GM18951 (cell line): ENCODE results near the gene OLAH.

Experiments used
- POLR2A ChIP-seq: IDR thresholded peaks from 4 replicates; pipeline ENCODE4 v1.6.1; 2011; ENCODE audit warnings: mild to moderate bottlenecking; ENCODE audit not compliant: insufficient read length, insufficient read depth; ENCODE audit errors: extremely low read depth
- in situ Hi-C: fragments of 300-500 bp; cut with MboI; formaldehyde crosslinking; loops from one replicate; pipeline ENCODE4 v1.12.0; 2022; ENCODE audit warnings: low sequenced_read_pairs, mixed read lengths, inconsistent platforms; ENCODE audit not compliant: unreplicated experiment

Gene OLAH

DNA sequence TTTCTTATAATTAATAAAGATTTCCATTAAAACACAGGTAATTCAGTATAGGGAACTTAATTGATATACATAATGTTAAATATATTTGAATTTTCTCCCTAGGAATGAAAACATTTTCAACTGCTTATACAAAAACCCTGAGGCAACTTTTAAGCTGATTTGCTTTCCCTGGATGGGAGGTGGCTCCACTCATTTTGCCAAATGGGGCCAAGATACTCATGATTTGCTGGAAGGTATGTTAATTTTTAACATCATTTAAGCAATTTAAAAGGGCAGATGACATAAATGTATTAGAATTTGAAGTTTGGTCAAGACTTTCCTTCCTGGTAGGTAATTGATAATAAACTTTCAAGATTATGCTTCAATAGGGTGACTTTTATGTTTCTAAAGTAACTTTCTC lies 5.8 kb downstream of the OLAH start:
- in situ Hi-C loops, result no loop called here
- no peak for TF ChIP-seq POLR2A

DNA sequence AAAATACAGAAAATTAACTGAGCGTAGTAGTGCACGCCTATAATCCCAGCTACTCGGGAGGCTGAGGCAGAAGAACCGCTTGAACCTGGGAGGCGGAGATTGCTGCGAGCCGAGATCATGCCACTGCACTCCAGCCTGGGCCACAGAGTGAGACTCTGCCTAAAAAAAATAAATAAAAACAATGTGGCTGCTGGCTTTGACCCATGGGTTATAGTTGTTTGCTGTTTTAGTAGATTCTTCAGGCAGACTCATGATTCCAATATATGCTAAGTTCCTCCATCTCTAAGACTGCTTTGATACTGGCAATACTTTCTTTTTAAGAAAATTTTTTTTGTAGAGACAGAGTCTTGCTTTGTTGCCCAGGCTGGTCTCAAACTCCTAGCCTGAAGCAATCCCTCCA lies 8.4 kb downstream of the OLAH start:
- in situ Hi-C loops, result no loop called here

DNA sequence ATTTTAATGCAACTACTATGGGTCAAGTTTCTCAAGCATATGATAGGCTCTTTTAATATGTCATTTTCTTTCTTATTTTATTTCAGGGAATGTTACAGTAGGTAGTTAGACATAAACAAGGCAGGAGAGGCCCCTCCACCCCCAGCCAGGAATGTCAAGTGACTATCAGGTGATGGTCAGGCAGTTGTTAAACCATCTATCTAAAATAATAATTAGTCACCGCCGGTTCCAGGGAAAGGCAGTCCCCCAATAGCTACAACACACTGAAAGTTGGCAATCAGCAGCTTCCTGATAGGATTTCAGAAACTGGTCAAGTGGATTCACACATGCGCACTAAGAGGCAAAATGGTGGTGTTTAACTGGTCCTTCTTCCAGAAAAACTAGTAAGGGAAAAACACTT lies 9.3 kb downstream of the OLAH start:
- TF ChIP-seq POLR2A, result no peak
- in situ Hi-C loops, result no loop called here

More for the DNA sequence above, 8.4 kb downstream of the OLAH start:
- no peak for TF ChIP-seq POLR2A

DNA sequence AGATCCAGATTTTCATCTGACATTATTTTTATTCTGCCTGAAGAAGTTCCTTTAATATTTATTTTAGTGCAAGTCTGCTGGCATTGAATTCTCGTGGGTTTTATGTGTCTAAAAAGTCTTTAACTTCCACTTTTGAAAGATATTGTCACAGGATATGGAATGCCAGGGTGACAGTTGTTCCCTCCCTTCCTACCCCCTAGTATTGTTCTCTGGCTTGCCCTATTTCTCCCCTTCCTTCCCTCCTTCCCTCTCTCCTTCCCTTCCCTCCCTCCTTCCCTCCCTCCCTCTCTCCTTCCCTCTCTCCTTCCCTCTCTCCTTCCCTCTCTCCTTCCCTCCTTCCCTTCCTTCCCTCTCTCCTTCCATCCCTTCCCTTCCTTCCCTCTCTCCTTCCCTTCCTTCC lies 14.9 kb downstream of the OLAH start:
- TF ChIP-seq POLR2A, result no peak

DNA sequence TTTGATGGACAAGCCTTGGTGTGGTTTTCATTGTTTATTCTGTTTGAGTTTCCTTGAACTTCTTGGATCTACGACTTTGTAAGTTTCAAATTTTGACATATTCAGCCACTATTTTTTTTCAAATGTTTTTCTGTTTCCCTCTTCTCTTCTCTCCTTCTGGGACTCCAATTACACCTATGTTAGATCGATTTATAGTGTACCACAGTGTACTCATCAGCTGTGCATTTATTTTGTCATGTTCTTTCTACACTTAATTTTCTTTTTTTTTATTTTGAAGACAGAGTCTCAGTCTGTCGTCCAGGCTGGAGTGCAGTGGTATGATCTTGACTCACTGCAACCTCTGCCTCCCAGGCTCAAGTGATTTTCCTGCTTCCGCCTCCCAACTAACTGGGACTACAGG lies 16.2 kb downstream of the OLAH start:
- in situ Hi-C loops, result no loop called here
- TF ChIP-seq POLR2A, result no peak

More for the DNA sequence above, 14.9 kb downstream of the OLAH start:
- in situ Hi-C loops, result no loop called here

DNA sequence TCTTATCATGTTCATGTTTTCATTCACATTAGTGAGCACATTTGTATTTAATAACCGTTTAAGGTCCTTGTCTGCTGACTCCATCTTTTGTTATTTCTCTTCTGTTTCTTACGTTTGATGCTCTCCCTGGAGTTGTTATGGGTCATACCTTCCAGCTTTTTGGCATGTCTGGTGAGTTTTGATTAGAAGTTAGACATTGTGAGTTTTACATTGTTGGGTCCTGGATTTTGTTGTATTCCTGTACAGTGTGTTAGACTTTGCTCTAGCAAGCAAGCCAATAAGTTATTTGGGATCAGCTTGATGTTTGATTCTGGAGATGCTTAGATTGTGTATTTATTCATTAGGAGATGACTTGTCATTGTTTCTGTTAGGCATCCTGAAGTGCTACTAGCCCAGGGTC lies 16.9 kb downstream of the OLAH start:
- TF ChIP-seq POLR2A, result no peak
- in situ Hi-C loops, result no loop called here

DNA sequence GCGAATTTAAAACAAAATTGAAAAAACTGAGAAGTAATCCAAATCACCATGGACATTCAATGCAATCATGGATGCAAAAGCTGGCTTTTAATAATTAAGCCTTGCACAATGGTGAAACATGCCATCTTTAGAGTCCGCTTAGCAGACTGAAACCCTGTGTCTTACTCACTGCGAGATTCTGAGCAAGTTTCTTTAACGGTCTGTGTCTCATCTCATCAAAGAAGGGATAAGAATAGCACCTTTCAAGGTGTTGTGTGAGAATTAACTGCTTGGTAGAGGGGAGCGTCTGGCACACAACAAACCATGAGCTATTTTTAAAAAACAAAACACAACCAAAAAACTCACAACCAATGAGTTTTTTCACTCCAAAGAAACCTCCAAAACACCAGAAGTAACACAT lies 23.4 kb downstream of the OLAH start:
- TF ChIP-seq POLR2A, result no peak
- in situ Hi-C loops, result no loop called here

DNA sequence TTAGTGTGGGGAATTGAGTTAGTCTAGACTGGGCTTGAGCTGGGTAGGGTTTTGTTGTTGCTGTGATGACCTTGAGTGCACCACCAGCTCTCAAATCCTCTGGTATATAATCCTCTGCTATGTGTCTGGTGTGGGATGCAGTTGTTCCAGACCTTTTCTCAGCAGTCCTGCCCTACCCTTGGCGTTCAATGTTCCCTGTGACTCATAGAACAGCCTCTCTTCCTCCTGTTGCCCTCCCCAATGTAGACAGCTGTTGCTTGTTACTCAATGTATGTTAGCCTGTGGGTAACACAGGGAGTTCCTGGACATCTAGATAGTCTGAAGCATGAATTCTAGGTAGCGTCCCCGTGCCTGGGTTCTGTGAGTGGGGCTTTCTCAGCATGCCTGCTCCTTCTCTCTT lies 25.1 kb downstream of the OLAH start:
- TF ChIP-seq POLR2A, result no peak
- in situ Hi-C loops, result no loop called here

DNA sequence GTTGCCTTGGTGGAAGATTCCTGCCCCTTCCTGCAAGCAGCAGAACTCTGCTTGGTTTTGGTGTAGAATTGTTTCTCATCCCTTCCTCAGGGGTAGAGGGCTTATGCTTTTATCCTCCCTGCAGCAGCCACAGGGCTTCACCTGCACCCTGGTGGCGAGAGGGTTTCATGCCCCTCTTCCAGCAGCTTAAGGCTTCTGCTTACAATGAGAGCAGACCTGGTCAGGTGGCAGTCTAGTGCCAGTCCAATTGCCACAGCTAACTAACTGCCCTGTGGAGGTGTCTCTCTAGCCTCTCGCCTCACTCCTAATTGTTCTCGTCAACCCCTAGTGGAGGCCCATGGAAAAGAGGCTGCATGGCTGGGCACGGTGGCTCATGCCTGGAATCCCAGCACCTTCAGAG lies 25.5 kb downstream of the OLAH start:
- in situ Hi-C loops, result no loop called here
- TF ChIP-seq POLR2A, result no peak

DNA sequence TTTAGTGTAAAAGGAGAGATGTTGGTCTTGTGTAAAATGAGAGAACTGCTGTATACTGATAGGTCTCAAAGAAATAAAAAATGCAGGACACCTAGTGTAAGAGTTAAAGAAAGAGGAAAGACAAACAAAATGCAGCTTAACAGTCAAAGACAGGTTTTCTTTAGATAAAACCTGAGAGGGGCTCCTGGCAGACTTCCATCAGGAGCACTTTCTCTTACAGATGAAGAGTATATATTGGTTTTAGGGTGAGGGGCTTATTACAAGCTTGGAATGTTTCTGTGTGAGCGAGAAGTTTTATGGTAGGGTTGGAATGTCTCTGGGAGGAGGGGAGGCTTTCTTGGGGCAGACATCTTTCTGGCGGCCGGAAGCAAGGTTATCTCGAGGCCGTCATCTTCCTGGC lies 28.6 kb downstream of the OLAH start:
- no peak for TF ChIP-seq POLR2A
- in situ Hi-C loops, result no loop called here

DNA sequence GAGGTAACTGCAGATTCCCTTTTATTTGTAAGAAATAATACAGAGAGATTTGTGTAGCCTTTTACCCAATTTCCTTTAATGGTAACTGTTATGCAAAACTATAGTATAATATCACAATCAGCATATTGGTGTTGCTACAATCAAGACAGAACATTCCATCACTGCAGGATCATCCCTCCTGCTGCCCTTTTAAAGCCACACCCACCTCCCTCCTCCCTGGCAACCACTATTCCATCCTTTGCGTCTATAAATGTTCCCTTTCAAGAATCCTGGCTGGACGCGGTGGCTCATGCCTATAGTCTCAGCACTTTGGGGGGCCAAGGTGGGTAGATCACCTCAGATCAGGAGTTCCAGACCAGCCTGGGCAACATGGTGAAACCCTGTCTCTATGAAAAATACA lies 31.7 kb downstream of the OLAH start:
- in situ Hi-C loops, result no loop called here
- no peak for TF ChIP-seq POLR2A

DNA sequence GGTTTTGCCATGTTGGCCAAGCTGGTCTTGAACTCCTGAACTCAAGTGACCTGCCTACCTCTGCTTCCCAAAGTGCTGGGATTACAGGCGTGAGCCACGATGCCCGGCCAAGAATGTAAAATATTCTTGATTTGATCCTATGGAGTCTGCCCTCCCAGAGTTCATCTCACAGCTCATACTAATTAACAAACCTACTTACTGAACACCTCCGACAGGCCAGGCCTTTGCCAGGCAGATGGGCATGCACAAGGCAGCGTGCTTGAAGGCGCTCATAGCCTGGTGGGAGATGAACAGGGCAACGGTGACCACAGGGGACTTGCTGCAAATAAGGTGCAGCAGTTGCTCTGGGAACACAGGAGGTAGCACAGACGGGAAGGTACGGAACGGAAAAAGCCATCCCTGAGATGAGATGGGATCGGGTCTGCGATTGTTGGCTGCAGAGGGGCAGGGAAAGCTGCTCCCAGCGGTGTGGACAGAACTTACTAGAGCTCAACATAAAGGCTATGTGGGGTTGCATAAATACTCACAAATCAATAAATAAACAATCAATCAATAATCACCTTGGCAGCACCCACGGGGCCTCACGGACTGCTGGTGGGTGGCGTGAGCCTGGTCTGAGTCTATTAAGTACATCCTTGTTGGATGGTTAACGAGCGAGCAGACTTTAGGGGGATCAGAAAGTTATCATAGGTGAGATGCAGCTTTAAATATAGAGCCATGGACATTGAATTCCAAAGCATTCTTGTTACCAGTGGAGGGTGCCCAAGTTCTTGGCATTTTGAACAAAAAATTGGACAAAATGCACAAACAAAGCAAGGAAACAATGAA lies 40.1 kb downstream of the OLAH start:
- in situ Hi-C loops, result no loop called here
- TF ChIP-seq POLR2A, result no peak

DNA sequence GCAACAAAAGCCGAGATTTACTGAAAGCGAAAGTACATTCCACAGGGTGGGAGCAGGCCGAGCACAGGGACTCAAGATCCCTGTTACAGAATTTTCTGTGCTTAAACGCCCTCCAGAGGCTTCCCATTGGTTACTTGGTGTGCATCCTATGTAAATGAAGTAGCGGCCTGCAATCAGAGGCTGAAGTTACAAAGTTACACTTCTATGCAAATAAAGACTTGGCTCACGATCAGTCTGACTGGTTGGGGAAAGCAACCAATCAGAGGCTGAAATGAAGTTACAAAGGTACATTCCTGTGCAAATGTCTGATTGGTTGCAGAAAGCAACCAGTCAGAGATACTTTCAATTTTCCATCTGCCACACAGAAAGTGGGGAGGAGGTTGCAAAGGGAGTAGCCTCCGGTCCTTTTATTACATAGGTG lies 40.8 kb downstream of the OLAH start:
- no peak for TF ChIP-seq POLR2A
- in situ Hi-C loops, result no loop called here

DNA sequence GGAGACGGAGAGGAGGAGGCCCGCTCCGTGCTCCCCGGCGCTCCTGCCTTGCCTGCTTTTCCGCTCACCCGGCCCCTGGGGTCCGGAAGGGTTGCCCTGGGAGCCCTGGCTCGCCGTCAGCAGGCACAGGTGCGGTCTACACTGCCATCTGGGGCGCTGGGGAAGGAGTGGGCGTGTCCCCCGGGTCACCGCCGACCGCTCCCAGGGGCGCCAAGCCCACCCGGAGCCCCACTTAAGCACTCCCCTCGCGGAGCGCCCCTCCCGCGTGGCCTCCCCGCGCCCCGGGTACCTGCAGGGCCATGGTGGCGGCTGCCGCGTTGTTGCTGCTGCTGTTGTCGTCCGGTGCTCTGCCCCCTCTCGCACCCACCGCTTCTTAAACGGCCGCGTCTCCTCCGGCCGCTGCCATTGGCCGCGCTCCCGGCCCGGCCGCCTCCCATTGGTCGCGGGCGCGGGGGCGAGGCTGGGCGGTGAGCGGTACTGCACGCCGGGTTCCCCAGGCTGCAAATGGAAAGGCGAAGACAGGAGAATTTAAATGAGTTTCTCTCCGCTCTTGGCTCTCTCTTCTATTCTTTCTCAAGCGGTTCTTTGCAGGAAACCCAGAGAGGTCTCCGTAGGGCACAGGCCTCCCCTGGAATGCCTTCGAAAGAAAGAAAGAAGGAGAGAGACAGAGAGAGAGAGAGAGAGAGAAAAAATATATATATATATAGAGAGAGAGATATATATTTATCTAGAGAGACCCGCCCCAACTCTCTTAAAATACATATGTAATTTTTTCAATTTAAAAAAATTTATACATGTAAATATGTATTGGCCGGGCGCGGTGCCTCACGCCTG lies 44.9 kb downstream of the OLAH start, which contains the start of gene ACBD7:
Gene ACBD7, minus strand, starts transcription at position 349 of the 834 bp plus-strand sequence. Its CDS starts 48 bp downstream, at position 301.
- in situ Hi-C loops, result no loop called here
- TF ChIP-seq POLR2A, result no peak
